GM12864 (cell line): ENCODE data around the gene BPIFB3.
"Not testable (repeated sequence)": the region's sequence is repeated elsewhere in the genome, so short reads cannot be mapped to it uniquely, and the experiment has no call there.

Experiments
- DNase-seq: peaks from one replicate; pipeline ENCODE4 v3.0.0-alpha.2; 2011; ENCODE audit warnings: low read depth
- H3K4me3 ChIP-seq: 2 replicates; pipeline ENCODE4 v1.5.1; 2011; ENCODE audit warnings: mild to moderate bottlenecking, low read depth, low read length, control low read depth
- CTCF ChIP-seq: IDR thresholded peaks from 2 replicates; pipeline ENCODE4 v1.5.1; 2011; ENCODE audit warnings: low read depth, mild to moderate bottlenecking, moderate library complexity, low read length, control low read depth, inconsistent platforms; ENCODE audit errors: missing control alignments

Gene BPIFB3

DNA sequence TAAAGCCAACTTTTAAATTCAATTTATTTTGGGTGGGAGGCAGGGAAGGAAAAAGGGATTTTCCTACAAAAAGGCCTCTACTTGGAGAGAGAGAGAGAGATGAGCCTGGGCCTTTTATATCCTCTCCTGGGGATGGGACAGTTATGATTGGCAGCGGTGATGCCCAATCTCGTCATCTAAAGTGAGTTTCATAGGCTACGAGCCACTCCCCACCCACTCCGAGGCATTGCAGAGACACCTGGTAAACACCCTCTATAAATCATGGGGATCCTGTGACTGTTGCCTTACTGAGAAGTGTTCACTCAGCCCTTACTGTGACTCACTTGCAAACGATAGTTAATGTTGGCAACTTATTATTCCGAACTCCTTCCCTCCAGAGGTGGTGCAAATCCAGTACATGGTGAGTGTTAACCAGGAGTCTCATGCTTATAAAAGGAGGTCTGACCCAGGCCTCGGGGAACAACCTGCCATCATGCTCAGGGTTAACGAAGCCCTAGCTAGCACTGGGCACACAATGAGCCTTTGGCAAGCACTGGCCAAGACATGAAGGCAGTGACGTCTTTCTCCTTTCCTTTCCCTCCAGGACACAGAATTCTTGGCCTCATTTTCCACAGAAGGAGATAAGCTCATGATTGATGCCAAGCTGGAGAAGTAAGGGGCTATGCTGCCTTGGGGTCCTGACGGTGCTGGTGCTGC lies 46.3 kb downstream of the BPIFB3 start:
- TF ChIP-seq CTCF: no peak
- no peak overlapping the region for H3K4me3 ChIP-seq
- DNase-seq: no peak

DNA sequence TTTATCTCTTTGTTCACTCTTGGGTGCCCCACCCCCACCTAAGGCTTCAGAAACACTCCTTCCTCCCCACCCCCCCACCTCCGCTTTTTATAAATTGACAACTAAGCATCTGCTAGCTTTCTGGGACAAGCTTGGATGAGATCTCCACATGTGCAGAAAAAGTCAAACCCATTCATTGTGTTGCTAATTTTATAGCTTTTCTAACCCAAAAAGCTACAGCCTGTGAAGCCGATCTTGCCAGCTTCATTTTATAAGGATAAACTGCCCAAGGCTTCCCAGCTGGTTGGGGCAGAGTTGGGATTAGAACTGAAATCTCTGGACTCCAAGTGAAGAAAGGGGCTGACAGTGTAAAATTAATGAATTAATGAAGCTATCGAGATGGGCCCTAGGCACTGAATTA lies 49.9 kb downstream of the BPIFB3 start:
- H3K4me3 ChIP-seq: no peak overlapping the region
- TF ChIP-seq CTCF: no peak
- DNase-seq: no peak

DNA sequence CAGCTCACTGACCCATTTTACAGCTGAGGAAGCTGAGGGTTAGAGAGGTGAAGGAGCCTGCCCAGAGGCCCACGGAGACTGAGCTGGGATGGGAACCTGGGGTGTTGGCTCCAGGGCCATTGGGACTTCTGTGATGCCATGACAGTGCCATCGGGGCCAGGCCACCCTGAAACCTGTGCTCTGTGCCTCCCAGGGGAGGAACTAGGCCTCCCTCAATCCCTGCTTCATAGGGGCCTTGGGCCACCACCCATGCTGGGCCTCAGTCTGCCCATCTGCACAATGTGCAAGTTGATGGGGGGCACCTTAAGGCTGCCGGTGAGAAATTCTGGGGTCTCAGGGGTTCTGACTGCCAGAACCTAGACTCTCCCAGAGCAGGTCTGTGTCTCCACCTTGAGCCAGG lies 50.6 kb downstream of the BPIFB3 start:
- no peak for TF ChIP-seq CTCF
- no peak for DNase-seq
- H3K4me3 ChIP-seq: no peak overlapping the region

DNA sequence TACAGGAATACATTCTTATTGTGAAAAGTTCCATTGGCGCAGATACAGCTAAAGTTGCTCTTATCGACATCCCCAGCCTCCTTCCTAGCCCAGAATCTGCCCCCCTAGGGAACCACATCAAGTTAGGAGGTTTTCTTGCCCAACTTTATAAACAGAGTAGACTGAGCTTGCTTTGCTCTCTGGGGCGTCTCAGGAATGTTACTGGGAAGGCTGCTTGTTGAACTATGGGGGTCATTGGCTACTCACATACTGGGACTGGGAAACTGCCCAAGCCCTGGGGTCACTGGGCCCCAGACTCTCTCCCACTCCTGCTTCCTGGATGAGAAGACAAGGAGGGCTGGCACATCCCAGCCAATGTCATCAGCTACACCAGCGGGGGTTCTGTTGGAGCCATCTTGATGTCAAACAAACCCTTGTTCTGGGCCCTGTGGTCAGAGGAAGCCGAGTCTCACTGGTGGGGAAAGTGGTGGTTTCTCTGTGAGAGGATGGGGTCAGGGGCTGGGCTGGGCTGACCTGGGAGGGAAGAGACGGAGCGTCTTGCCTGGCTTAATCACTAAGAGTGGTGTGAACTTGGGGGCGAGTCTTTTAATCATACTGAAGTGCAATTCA lies 51.7 kb downstream of the BPIFB3 start:
- no peak for TF ChIP-seq CTCF
- no peak for DNase-seq
- no peak overlapping the region for H3K4me3 ChIP-seq

DNA sequence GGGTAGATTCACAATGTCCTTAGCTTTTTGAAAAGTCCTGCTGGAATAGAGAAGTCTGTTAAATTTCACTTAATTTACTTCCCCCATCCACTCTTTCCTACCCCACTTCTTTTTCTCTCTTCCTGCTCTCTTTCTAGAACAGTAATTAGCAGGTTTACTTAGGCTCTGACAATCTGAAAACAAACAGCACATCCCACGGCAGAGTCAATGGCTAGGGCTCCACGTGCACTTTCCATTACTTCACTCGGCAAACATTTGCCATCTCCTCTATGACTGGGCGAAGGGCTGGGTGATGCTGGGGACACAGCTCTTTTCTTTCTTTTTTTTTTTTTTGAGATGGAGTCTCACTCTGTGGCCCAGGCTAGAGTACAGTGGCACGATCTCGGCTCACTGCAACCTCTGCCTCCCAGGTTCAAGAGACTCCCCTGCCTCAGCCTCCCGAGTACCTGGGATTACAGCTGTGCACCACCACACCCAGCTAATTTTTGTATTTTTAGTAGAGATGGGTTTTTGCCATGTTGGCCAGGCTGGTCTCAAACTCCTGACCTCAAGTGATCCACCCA lies 52.4 kb downstream of the BPIFB3 start:
- H3K4me3 ChIP-seq, DNase-seq: not testable (repeated sequence)

- H3K4me3 ChIP-seq: no peak overlapping the region
- TF ChIP-seq CTCF: no peak
- DNase-seq: no peak
Observed at GRCh38 chr20:33108661-33109060, 55.0 kb downstream of the BPIFB3 start.

- no peak for DNase-seq
- H3K4me3 ChIP-seq: no peak overlapping the region
- TF ChIP-seq CTCF: no peak
Observed at GRCh38 chr20:33110147-33110825, 56.6 kb downstream of the BPIFB3 start.
